Sigmoid colon (tissue), 7 donors: ENCODE data around the gene EIF3L. TPM values are rescaled to one million over a fixed set of nuclear protein-coding genes. Genes with fewer than 3 reads are reported as not detected.

Experiments used
- DNase-seq: peaks from one replicate; pipeline ENCODE4 v3.0.0-alpha.2; 2019
- H3K27ac ChIP-seq, 4 donors: fragments of 200-600 bp; sonication (generic); one replicate each; pipeline ENCODE4 v1.5.1; 2016 to 2019; ENCODE audit warnings: mild to moderate bottlenecking in 1 of 4
- H3K27me3 ChIP-seq, 3 donors: fragments of 200-600 bp; sonication (generic); one replicate each; pipeline ENCODE4 v1.5.1; 2019; ENCODE audit warnings: mild to moderate bottlenecking in 1 of 3
- H3K36me3 ChIP-seq, 4 donors: fragments of 200-600 bp; sonication (generic); one replicate each; pipeline ENCODE4 v1.5.1; 2016 to 2019
- H3K4me1 ChIP-seq, 4 donors: fragments of 200-600 bp; sonication (generic); one replicate each; pipeline ENCODE4 v1.5.1; 2017 to 2019
- H3K4me3 ChIP-seq, 4 donors: fragments of 200-600 bp; sonication (generic); one replicate each; pipeline ENCODE4 v1.5.1; 2017 to 2019; ENCODE audit warnings: mild to moderate bottlenecking in 2 of 4, moderate library complexity in 1 of 4
- H3K9me3 ChIP-seq, 4 donors: fragments of 200-600 bp in 3 of 4; sonication (generic) in 3 of 4; one replicate each; pipeline versions ENCODE4 v1.5.1 to v1.6.1; 2013 to 2019
- EP300 ChIP-seq, 4 donors: sonication (generic); formaldehyde crosslinking; IDR thresholded peaks; one replicate each; pipeline ENCODE4 v1.6.1; 2017; ENCODE audit warnings: antibody characterized with exemption in 4 of 4
- POLR2A ChIP-seq, 2 donors: fragments of 450-650 bp; IDR thresholded peaks; one replicate each; pipeline ENCODE4 v1.6.1; 2016; ENCODE audit warnings: antibody characterized with exemption in 2 of 2, mild to moderate bottlenecking in 2 of 2, moderate library complexity in 2 of 2
- POLR2AphosphoS5 ChIP-seq, 4 donors: sonication (generic); formaldehyde crosslinking; IDR thresholded peaks; one replicate each; pipeline ENCODE4 v1.6.1; 2017; ENCODE audit warnings: antibody characterized with exemption in 4 of 4
- WGBS, 2 donors: extraction: QIAGEN DNeasy Blood & Tissue Kit; methylation state at CpG; one replicate each; pipeline ENCODE4 v1.1.7; 2013; 5-methylcytosine and 5-hydroxymethylcytosine counted together
- intact Hi-C: fragments of 100-400 bp; cut with DNase I; formaldehyde crosslinking; loops from one replicate; pipeline ENCODE4 v1.15.1; 2023
- polyA plus RNA-seq, 3 donors: library from polyadenylated mRNA; stranded (reverse); fragments of 200-250 nt; gene quantifications; one replicate each; pipeline ENCODE4 v1.2.3, GENCODE V29; 2013
- total RNA-seq, 4 donors: library from RNA; depleted of rRNA; stranded (reverse); fragments of >200 nt; gene quantifications; one replicate each; pipeline ENCODE4 v1.1.0, GENCODE V29; 2016
- TF ChIP-seq, protein P1 (sequence below), 4 experiments: fragments of 450-650 bp in 3 of 4; fragments of 200-600 bp in 1 of 4; IDR thresholded peaks; one replicate each; pipeline ENCODE4 v1.5.1; 2016 to 2019; ENCODE audit warnings: antibody characterized with exemption in 4 of 4, mild to moderate bottlenecking in 3 of 4, moderate library complexity in 2 of 4
- donor health status: healthy with polysubstance abuse.
- donor health status: Bipolar disorder and iron deficiency.
- donor health status: healthy.

EIF3L gene
- total and polyA plus RNA-seq, 7 donors, result 198 to 628 (median 366) TPM

GRCh38 chr22:37827056-37827455 lies 22.2 kb upstream of the EIF3L start:
- H3K4me3 ChIP-seq, result no peak overlapping the region
- no peaks in the 10 kb centered on the region for H3K9me3 ChIP-seq
- peaks cover 0 to 25% (median 17%) of the 10 kb centered on the region in 4 donors for H3K4me1 ChIP-seq
- no peak for TF ChIP-seq EP300 (IDR thresholded peaks at IDR 0.05)
- peak in 1 of 4 donors; percentile 13 for TF ChIP-seq POLR2AphosphoS5 (IDR thresholded peaks at IDR 0.05)
- no peak for TF ChIP-seq POLR2A (IDR thresholded peaks at IDR 0.05)
- TF ChIP-seq, protein P1, sequence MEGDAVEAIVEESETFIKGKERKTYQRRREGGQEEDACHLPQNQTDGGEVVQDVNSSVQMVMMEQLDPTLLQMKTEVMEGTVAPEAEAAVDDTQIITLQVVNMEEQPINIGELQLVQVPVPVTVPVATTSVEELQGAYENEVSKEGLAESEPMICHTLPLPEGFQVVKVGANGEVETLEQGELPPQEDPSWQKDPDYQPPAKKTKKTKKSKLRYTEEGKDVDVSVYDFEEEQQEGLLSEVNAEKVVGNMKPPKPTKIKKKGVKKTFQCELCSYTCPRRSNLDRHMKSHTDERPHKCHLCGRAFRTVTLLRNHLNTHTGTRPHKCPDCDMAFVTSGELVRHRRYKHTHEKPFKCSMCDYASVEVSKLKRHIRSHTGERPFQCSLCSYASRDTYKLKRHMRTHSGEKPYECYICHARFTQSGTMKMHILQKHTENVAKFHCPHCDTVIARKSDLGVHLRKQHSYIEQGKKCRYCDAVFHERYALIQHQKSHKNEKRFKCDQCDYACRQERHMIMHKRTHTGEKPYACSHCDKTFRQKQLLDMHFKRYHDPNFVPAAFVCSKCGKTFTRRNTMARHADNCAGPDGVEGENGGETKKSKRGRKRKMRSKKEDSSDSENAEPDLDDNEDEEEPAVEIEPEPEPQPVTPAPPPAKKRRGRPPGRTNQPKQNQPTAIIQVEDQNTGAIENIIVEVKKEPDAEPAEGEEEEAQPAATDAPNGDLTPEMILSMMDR (IDR thresholded peaks at IDR 0.05), result no peak
- H3K36me3 ChIP-seq, result peaks cover 13 to 29% (median 18%) of the 10 kb centered on the region in 4 donors
- peaks cover 0 to 25% (median 18%) of the 10 kb centered on the region in 3 donors for H3K27me3 ChIP-seq
- WGBS, 2 donors, result 65 to 66% methylated on average over 9 of the region's 9 CpGs
- intact Hi-C loops, result no loop called here
- H3K27ac ChIP-seq, result peak overlapping the region; percentile 37 to 72 (median 65)
- DNase-seq, result peak; percentile 82

DNA sequence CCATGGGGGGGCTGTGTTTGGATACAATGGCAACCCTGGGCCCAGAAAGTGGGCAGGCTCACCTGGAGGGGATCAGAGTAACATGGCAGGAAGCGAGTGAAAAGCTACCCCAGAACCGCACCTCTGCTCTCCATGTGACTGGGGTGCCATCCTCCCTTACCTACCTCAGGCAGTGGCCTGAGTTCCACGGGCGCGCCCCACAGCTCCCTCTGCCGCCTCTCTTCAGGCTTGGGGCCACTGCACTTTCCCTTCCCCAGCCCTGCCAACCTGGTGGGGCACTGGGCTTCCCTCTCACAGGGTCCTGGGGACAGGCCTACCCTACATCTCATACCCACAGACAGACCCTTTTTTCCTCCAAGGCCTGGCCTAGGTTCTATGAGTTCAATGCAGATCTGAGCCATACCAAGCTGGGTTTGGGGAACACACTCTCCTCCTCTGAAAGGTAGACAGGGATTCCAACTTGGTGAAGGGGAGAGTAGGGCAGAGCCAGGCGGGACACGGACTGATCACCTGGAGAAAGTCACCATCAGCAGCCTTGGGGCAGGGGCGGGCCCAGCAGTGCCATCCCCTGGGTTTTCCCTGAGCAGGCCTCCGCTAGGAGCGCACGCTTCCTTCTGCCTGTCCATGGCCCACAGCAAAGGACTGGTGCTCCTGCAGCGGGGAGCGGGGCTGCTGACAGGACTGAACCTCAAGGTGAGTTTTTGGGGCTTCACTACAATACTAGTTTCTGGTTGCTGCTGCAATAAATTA lies 19.0 kb upstream of the EIF3L start:
- no peak for DNase-seq
- H3K36me3 ChIP-seq, result peaks cover 26 to 57% (median 39%) of the 10 kb centered on the region in 4 donors

GRCh38 chr22:37831472-37831871 lies 17.7 kb upstream of the EIF3L start:
- no peak for DNase-seq
- Histone ChIP-seq H3K27ac (no peak overlapping the region), H3K4me3 (no peak overlapping the region), H3K36me3 (peaks cover 26 to 64% (median 41%) of the 10 kb centered on the region in 4 donors), H3K27me3 (no peaks in the 10 kb centered on the region), H3K9me3 (no peaks in the 10 kb centered on the region), H3K4me1 (peaks cover 0 to 13% (median 10%) of the 10 kb centered on the region in 4 donors)
- WGBS, 2 donors, result 94 to 96% methylated on average over 11 of the region's 11 CpGs
- intact Hi-C loops, result no loop called here
- TF ChIP-seq POLR2A (IDR thresholded peaks at IDR 0.05), result no peak
- no peak for TF ChIP-seq EP300 (IDR thresholded peaks at IDR 0.05)
- TF ChIP-seq POLR2AphosphoS5 (IDR thresholded peaks at IDR 0.05), result no peak
- TF ChIP-seq, protein P1 (IDR thresholded peaks at IDR 0.05), result no peak

More for the DNA sequence above, 19.0 kb upstream of the EIF3L start:
- intact Hi-C loops, result no loop called here
- 94% methylated on average over 14 of the region's 14 CpGs for WGBS, 2 donors
- peaks cover 0 to 14% (median 11%) of the 10 kb centered on the region in 4 donors for H3K4me1 ChIP-seq
- H3K27me3 ChIP-seq, result no peaks in the 10 kb centered on the region
- no peak for TF ChIP-seq EP300 (IDR thresholded peaks at IDR 0.05)
- no peak for TF ChIP-seq POLR2AphosphoS5 (IDR thresholded peaks at IDR 0.05)
- TF ChIP-seq, protein P1 (IDR thresholded peaks at IDR 0.05), result no peak
- TF ChIP-seq POLR2A (IDR thresholded peaks at IDR 0.05), result no peak
- no peak overlapping the region for H3K27ac ChIP-seq
- H3K4me3 ChIP-seq, result no peak overlapping the region
- H3K9me3 ChIP-seq, result no peaks in the 10 kb centered on the region

- peaks cover 0 to 5% (median 2%) of the 10 kb centered on the region in 4 donors for H3K4me1 ChIP-seq
- TF ChIP-seq POLR2A (IDR thresholded peaks at IDR 0.05) (no peak), EP300 (IDR thresholded peaks at IDR 0.05) (no peak), POLR2AphosphoS5 (IDR thresholded peaks at IDR 0.05) (no peak)
- TF ChIP-seq, protein P1 (IDR thresholded peaks at IDR 0.05), result no peak
- H3K9me3 ChIP-seq, result no peaks in the 10 kb centered on the region
- H3K27me3 ChIP-seq, result no peaks in the 10 kb centered on the region
- WGBS, 2 donors, result 92 to 96% methylated on average over 16 of the region's 16 CpGs
- DNase-seq, result no peak
- H3K4me3 ChIP-seq, result no peak overlapping the region
- no peak overlapping the region for H3K27ac ChIP-seq
- peaks cover 26 to 72% (median 41%) of the 10 kb centered on the region in 4 donors for H3K36me3 ChIP-seq
- intact Hi-C loops, result no loop called here
These were observed 17.0 kb upstream of the EIF3L start for GRCh38 chr22:37832022-37832857.
